ENCODE results near the gene TEDC2.

TEDC2 gene

DNA sequence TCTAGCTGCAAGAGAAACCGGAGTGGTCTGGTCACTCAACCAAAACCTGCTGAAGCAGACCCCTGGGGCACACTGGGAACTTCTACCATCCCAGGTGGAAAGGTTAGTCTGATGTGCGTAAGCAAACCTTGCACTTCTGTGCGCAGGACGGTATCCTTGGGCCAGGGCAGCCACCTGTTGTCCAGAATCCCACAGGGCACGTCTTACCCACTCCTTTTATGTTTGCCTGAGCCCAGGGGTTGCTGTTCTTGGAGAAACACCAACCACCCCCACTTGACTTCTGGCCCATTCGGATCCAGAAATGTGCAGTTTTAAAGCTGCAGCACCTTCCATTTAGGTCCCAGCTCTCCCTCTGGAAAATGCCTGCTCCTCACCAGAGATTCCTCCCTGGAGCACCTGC, 33.7 kb downstream of the TEDC2 start:
- Mint-ChIP-seq H3K36me3 (ENCODE audit: low read depth) (peaks cover 6% of the 10 kb centered on the region), H3K4me1 (peaks cover 27% of the 10 kb centered on the region), H3K9me3 (no peaks in the 10 kb centered on the region), H3K27ac (no peak overlapping the region), H3K4me3 (no peak overlapping the region), H3K27me3 (ENCODE audit: low read depth, poor library complexity) (no peaks in the 10 kb centered on the region)
- TF ChIP-seq, protein P1, sequence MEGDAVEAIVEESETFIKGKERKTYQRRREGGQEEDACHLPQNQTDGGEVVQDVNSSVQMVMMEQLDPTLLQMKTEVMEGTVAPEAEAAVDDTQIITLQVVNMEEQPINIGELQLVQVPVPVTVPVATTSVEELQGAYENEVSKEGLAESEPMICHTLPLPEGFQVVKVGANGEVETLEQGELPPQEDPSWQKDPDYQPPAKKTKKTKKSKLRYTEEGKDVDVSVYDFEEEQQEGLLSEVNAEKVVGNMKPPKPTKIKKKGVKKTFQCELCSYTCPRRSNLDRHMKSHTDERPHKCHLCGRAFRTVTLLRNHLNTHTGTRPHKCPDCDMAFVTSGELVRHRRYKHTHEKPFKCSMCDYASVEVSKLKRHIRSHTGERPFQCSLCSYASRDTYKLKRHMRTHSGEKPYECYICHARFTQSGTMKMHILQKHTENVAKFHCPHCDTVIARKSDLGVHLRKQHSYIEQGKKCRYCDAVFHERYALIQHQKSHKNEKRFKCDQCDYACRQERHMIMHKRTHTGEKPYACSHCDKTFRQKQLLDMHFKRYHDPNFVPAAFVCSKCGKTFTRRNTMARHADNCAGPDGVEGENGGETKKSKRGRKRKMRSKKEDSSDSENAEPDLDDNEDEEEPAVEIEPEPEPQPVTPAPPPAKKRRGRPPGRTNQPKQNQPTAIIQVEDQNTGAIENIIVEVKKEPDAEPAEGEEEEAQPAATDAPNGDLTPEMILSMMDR (IDR thresholded peaks at IDR 0.05), result no peak
- no peak for DNase-seq

- TF ChIP-seq, protein P1 (IDR thresholded peaks at IDR 0.05), result no peak
- H3K36me3 Mint-ChIP-seq (ENCODE audit: low read depth), result peaks cover 6% of the 10 kb centered on the region
- H3K27ac Mint-ChIP-seq, result no peak overlapping the region
- H3K9me3 Mint-ChIP-seq, result no peaks in the 10 kb centered on the region
- H3K4me3 Mint-ChIP-seq, result no peak overlapping the region
- H3K27me3 Mint-ChIP-seq (ENCODE audit: low read depth, poor library complexity), result peaks cover 3% of the 10 kb centered on the region
- no peak for DNase-seq
- peaks cover 27% of the 10 kb centered on the region for H3K4me1 Mint-ChIP-seq
Observed at GRCh38 chr16:2494616-2495015, 34.7 kb downstream of the TEDC2 start.

- peaks cover 27% of the 10 kb centered on the region for H3K4me1 Mint-ChIP-seq
- H3K27ac Mint-ChIP-seq, result no peak overlapping the region
- no peak for DNase-seq
- peaks cover 6% of the 10 kb centered on the region for H3K36me3 Mint-ChIP-seq (ENCODE audit: low read depth)
- TF ChIP-seq, protein P1 (IDR thresholded peaks at IDR 0.05), result no peak
- no peak overlapping the region for H3K4me3 Mint-ChIP-seq
- H3K27me3 Mint-ChIP-seq (ENCODE audit: low read depth, poor library complexity), result peaks cover 3% of the 10 kb centered on the region
- no peaks in the 10 kb centered on the region for H3K9me3 Mint-ChIP-seq
Observed at GRCh38 chr16:2495041-2495440, 35.1 kb downstream of the TEDC2 start.

- Mint-ChIP-seq H3K27me3 (ENCODE audit: low read depth, poor library complexity) (peaks cover 3% of the 10 kb centered on the region), H3K27ac (no peak overlapping the region), H3K4me1 (peaks cover 16% of the 10 kb centered on the region), H3K4me3 (no peak overlapping the region), H3K36me3 (ENCODE audit: low read depth) (peaks cover 6% of the 10 kb centered on the region), H3K9me3 (no peaks in the 10 kb centered on the region)
- no peak for DNase-seq
- TF ChIP-seq, protein P1 (IDR thresholded peaks at IDR 0.05), result no peak
Observed at GRCh38 chr16:2496223-2497115, 36.6 kb downstream of the TEDC2 start.

- H3K9me3 Mint-ChIP-seq, result no peaks in the 10 kb centered on the region
- H3K27ac Mint-ChIP-seq, result peak overlapping the region; percentile 88
- peaks cover 6% of the 10 kb centered on the region for H3K36me3 Mint-ChIP-seq (ENCODE audit: low read depth)
- peaks cover 3% of the 10 kb centered on the region for H3K27me3 Mint-ChIP-seq (ENCODE audit: low read depth, poor library complexity)
- no peak overlapping the region for H3K4me3 Mint-ChIP-seq
- peak; percentile 56 for DNase-seq
- H3K4me1 Mint-ChIP-seq, result peaks cover 22% of the 10 kb centered on the region
- TF ChIP-seq, protein P1 (IDR thresholded peaks at IDR 0.05), result no peak
Observed at GRCh38 chr16:2497116-2497630, 37.3 kb downstream of the TEDC2 start.

All from nephron progenitor cell (in vitro differentiated cells).